ENCODE measurements around the gene ARHGAP26. TPM values are rescaled to one million over a fixed set of nuclear protein-coding genes. Genes with fewer than 3 reads are reported as not detected.

ARHGAP26 gene
- total and polyA plus RNA-seq, 7 donors = 5.4 to 25.5 (median 19.1) TPM

DNA sequence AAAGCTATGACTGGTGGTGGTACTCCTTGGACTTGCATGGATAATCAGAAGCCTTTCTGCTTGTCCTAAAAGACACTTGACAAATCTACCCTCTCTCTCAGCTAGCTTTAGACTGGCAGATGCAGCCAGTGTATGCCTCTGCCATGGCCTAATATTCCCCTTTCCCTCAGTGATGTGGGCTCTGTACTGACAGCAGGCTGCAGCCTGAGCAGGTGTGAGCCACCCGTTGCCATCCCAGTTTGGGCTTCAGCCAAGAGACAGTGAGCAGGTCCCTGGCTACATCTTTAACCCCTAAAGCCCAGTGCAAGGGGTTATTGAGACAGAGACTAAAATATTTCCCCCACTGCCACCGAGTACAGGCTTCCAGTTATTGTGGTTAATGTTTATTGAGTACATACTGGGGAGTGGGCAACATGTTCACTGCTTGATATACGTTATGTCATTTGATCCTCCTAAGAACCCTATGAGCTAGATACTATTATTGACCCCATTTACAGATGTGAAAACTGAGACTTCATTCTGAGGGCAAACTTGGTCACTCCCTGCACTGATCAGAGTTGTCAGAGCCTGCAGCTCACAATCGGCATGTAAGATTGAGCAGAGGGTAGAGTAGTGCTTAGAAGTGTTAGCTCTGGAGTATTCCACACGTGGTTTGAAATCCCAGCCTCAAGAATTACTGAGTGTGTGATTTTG is 254.2 kb downstream of the ARHGAP26 start:
- H3K36me3 ChIP-seq = no peaks in the 10 kb centered on the region
- no peaks in the 10 kb centered on the region for H3K9me3 ChIP-seq
- TF ChIP-seq POLR2A (IDR thresholded peaks at IDR 0.05) (no peak), EP300 (IDR thresholded peaks at IDR 0.05) (no peak), POLR2AphosphoS5 (IDR thresholded peaks at IDR 0.05) (no peak)
- TF ChIP-seq, protein P1, sequence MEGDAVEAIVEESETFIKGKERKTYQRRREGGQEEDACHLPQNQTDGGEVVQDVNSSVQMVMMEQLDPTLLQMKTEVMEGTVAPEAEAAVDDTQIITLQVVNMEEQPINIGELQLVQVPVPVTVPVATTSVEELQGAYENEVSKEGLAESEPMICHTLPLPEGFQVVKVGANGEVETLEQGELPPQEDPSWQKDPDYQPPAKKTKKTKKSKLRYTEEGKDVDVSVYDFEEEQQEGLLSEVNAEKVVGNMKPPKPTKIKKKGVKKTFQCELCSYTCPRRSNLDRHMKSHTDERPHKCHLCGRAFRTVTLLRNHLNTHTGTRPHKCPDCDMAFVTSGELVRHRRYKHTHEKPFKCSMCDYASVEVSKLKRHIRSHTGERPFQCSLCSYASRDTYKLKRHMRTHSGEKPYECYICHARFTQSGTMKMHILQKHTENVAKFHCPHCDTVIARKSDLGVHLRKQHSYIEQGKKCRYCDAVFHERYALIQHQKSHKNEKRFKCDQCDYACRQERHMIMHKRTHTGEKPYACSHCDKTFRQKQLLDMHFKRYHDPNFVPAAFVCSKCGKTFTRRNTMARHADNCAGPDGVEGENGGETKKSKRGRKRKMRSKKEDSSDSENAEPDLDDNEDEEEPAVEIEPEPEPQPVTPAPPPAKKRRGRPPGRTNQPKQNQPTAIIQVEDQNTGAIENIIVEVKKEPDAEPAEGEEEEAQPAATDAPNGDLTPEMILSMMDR (IDR thresholded peaks at IDR 0.05) = no peak
- 80 to 82% methylated on average over 5 of the region's 5 CpGs for WGBS, 2 donors
- DNase-seq = no peak
- H3K4me1 ChIP-seq = peaks cover 0 to 28% (median 19%) of the 10 kb centered on the region in 4 donors
- H3K27me3 ChIP-seq = no peaks in the 10 kb centered on the region
- no peak overlapping the region for H3K4me3 ChIP-seq
- H3K27ac ChIP-seq = peak overlapping the region; percentile 38 to 64 (median 58)
- intact Hi-C loops (cut with DNase I) = loop anchor here (5.0 kb wide), 1 partner anchor 103 kb away; no protein-coding TSS in a partner anchor

DNA sequence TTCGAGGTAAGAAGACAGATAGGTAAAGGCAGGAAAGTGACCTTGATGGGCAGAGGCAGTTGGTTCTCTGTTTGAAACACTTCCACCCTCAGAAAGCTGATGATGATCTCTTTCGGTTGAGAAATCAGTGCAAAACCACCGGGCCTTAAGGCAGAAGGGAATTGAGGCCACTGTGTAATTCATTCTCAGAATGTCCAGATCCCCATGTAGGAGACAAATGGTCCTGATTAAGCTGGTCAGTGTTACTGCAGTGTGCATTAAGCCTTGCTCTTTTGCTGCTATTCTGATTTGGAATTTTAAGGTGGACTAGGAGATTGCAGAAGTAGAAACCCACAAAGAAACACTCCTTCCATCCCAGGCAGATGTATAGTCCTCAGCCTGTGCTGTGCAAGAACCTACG is 255.2 kb downstream of the ARHGAP26 start:
- Histone ChIP-seq H3K27ac (no peak overlapping the region), H3K36me3 (no peaks in the 10 kb centered on the region), H3K27me3 (no peaks in the 10 kb centered on the region), H3K9me3 (no peaks in the 10 kb centered on the region), H3K4me3 (no peak overlapping the region), H3K4me1 (peaks cover 0 to 28% (median 19%) of the 10 kb centered on the region in 4 donors)
- DNase-seq = no peak
- TF ChIP-seq, protein P1 (IDR thresholded peaks at IDR 0.05) = no peak
- TF ChIP-seq POLR2AphosphoS5 (IDR thresholded peaks at IDR 0.05) = no peak
- TF ChIP-seq POLR2A (IDR thresholded peaks at IDR 0.05) = no peak
- no peak for TF ChIP-seq EP300 (IDR thresholded peaks at IDR 0.05)
- WGBS, 2 donors = 81 to 85% methylated on average over 4 of the region's 4 CpGs
- intact Hi-C loops (cut with DNase I) = no loop called here

DNA sequence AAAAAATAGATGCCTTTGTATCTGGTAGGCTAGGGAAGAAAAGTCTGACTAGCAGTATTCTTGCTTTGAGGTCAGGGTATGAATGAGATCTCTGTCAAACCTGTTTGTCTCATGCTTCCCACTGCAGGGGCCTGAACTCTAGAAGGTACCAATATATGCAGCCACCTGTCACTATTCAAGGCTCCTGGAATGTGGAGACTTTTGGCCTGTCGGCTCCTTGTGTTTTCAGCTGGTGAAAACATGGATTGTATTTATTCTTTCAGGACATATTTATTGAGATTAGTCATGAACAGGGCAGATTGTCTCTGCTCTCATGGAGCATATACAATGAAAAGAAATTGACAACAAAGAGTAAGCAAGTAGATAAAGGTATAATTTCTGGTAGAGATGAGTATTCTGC is 255.8 kb downstream of the ARHGAP26 start:
- no peak for TF ChIP-seq POLR2AphosphoS5 (IDR thresholded peaks at IDR 0.05)
- TF ChIP-seq, protein P1 (IDR thresholded peaks at IDR 0.05) = no peak
- no peak for TF ChIP-seq EP300 (IDR thresholded peaks at IDR 0.05)
- intact Hi-C loops (cut with DNase I) = no loop called here
- H3K27me3 ChIP-seq = no peaks in the 10 kb centered on the region
- no peaks in the 10 kb centered on the region for H3K9me3 ChIP-seq
- H3K4me1 ChIP-seq = peaks cover 0 to 28% (median 19%) of the 10 kb centered on the region in 4 donors
- 73 to 83% methylated on average over 1 of the region's 1 CpG for WGBS, 2 donors
- DNase-seq = no peak
- H3K4me3 ChIP-seq = no peak overlapping the region
- H3K36me3 ChIP-seq = no peaks in the 10 kb centered on the region
- H3K27ac ChIP-seq = no peak overlapping the region

DNA sequence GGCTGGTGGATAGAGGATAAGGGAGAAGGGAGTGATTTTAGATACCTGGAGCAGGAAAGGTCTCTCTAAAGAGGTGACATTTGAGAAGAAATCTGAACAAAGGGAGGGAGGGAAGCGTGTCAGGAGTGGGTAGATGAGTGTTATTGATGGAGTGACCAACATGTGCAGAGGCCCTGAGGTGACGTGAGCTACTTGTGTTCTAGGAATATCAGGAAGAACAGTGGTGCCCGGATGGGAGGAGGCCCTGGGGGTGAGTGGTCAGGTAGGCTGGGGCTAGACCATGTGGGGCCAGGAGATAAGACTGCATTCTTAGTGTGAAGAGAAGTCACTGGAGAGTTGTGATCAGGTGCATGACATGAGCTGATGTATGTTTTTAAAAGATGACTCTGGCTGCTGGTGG is 256.2 kb downstream of the ARHGAP26 start:
- intact Hi-C loops (cut with DNase I) = no loop called here
- Histone ChIP-seq H3K36me3 (no peaks in the 10 kb centered on the region), H3K4me3 (no peak overlapping the region), H3K4me1 (peaks cover 0 to 28% (median 19%) of the 10 kb centered on the region in 4 donors), H3K27me3 (no peaks in the 10 kb centered on the region), H3K27ac (no peak overlapping the region), H3K9me3 (no peaks in the 10 kb centered on the region)
- DNase-seq = no peak
- TF ChIP-seq POLR2AphosphoS5 (IDR thresholded peaks at IDR 0.05) = no peak
- TF ChIP-seq POLR2A (IDR thresholded peaks at IDR 0.05) = no peak
- TF ChIP-seq, protein P1 (IDR thresholded peaks at IDR 0.05) = no peak
- TF ChIP-seq EP300 (IDR thresholded peaks at IDR 0.05) = no peak
- 96 to 98% methylated on average over 3 of the region's 3 CpGs for WGBS, 2 donors

Data from sigmoid colon (tissue), 7 donors.